ENCODE data around the gene TUBG1.

The TUBG1 gene

GRCh38 chr17:42629411-42630009, 20.0 kb downstream of the TUBG1 start:
- no peak for DNase-seq (ENCODE audit: low spot score)
- no peak for TF ChIP-seq CTCF (IDR thresholded peaks at IDR 0.05)
- no peak overlapping the region for H3K4me3 ChIP-seq
- H3K27ac ChIP-seq = no peak overlapping the region

- no peak for DNase-seq (ENCODE audit: low spot score)
Observed at GRCh38 chr17:42632949-42633444, 23.5 kb downstream of the TUBG1 start.

GRCh38 chr17:42639525-42640113, 30.1 kb downstream of the TUBG1 start:
- DNase-seq (ENCODE audit: low spot score) = no peak
- TF ChIP-seq CTCF (IDR thresholded peaks at IDR 0.05) = no peak
- H3K27ac ChIP-seq = no peak overlapping the region
- H3K4me3 ChIP-seq = no peak overlapping the region

More at GRCh38 chr17:42632949-42633444, 23.5 kb downstream of the TUBG1 start:
- TF ChIP-seq CTCF (IDR thresholded peaks at IDR 0.05) = no peak
- Histone ChIP-seq H3K4me3 (no peak overlapping the region), H3K27ac (no peak overlapping the region)

- Histone ChIP-seq H3K27ac (no peak overlapping the region), H3K4me3 (no peak overlapping the region)
- DNase-seq (ENCODE audit: low spot score) = no peak
- TF ChIP-seq CTCF (IDR thresholded peaks at IDR 0.05) = no peak
Observed at GRCh38 chr17:42640121-42640520, 30.6 kb downstream of the TUBG1 start.

- no peak for DNase-seq (ENCODE audit: low spot score)
- no peak overlapping the region for H3K27ac ChIP-seq
- no peak for TF ChIP-seq CTCF (IDR thresholded peaks at IDR 0.05)
- H3K4me3 ChIP-seq = no peak overlapping the region
Observed at GRCh38 chr17:42642336-42642735, 32.9 kb downstream of the TUBG1 start.

GRCh38 chr17:42647778-42648177, 38.3 kb downstream of the TUBG1 start:
- TF ChIP-seq CTCF (IDR thresholded peaks at IDR 0.05) = no peak
- Histone ChIP-seq H3K27ac (no peak overlapping the region), H3K4me3 (no peak overlapping the region)
- no peak for DNase-seq (ENCODE audit: low spot score)

GRCh38 chr17:42651392-42651791, 41.9 kb downstream of the TUBG1 start:
- no peak overlapping the region for H3K4me3 ChIP-seq
- H3K27ac ChIP-seq = no peak overlapping the region
- TF ChIP-seq CTCF (IDR thresholded peaks at IDR 0.05) = no peak
- DNase-seq (ENCODE audit: low spot score) = no peak
